ENCODE data around the gene URB2. TPM values are rescaled to one million over a fixed set of nuclear protein-coding genes. Genes with fewer than 3 reads are reported as not detected.

The URB2 gene
- total and polyA plus RNA-seq, 10 of the 15 experiments (the other 5 are each of a cell fraction or from before 2014, with no cell fraction given): 2.7 to 24.0 (median 16.9) TPM

DNA sequence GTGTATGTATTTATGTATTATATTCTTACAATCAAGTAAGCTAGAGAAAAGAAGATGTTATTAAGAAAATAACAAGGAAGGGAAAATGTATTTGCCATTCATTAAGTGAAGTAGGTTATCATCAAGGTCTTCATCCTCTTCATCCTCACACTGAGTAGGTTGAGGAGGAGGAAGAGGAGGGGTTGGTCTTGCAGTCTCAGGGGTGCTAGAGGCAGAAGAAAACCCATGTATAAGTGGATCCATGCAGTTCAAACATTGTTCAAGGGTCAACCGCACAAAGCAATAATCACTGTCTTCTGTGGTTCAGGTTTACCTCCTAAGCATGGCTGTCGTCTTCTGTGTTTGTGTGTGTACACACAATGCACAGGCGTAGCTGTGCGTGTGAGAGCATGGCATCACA is 16.9 kb downstream of the URB2 start:
- TF ChIP-seq SP1 (IDR thresholded peaks at IDR 0.05; ENCODE audit: low read depth, low read length) (no peak), CBFB (IDR thresholded peaks at IDR 0.05; ENCODE audit: low read depth) (no peak), RFX5 (IDR thresholded peaks at IDR 0.05; ENCODE audit: low read depth, low read length) (no peak)
- TF ChIP-seq, protein P1, sequence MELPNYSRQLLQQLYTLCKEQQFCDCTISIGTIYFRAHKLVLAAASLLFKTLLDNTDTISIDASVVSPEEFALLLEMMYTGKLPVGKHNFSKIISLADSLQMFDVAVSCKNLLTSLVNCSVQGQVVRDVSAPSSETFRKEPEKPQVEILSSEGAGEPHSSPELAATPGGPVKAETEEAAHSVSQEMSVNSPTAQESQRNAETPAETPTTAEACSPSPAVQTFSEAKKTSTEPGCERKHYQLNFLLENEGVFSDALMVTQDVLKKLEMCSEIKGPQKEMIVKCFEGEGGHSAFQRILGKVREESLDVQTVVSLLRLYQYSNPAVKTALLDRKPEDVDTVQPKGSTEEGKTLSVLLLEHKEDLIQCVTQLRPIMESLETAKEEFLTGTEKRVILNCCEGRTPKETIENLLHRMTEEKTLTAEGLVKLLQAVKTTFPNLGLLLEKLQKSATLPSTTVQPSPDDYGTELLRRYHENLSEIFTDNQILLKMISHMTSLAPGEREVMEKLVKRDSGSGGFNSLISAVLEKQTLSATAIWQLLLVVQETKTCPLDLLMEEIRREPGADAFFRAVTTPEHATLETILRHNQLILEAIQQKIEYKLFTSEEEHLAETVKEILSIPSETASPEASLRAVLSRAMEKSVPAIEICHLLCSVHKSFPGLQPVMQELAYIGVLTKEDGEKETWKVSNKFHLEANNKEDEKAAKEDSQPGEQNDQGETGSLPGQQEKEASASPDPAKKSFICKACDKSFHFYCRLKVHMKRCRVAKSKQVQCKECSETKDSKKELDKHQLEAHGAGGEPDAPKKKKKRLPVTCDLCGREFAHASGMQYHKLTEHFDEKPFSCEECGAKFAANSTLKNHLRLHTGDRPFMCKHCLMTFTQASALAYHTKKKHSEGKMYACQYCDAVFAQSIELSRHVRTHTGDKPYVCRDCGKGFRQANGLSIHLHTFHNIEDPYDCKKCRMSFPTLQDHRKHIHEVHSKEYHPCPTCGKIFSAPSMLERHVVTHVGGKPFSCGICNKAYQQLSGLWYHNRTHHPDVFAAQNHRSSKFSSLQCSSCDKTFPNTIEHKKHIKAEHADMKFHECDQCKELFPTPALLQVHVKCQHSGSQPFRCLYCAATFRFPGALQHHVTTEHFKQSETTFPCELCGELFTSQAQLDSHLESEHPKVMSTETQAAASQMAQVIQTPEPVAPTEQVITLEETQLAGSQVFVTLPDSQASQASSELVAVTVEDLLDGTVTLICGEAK (IDR thresholded peaks at IDR 0.05; ENCODE audit: borderline replicate concordance): no peak
- ChIA-PET SMC1A (ENCODE audit: uncharacterized antibody, unreplicated experiment) (no interaction called here), RAD21 (ENCODE audit: unreplicated experiment) (no interaction called here), POLR2A (no interaction called here), CTCF (no interaction called here)
- H3K79me2 ChIP-seq (ENCODE audit: control insufficient read depth, insufficient read depth, low read length): peaks cover 8% of the 10 kb centered on the region
- no TSS peak for BruUV-seq (replicated peaks)
- no peak overlapping the region for H3K4me2 ChIP-seq (ENCODE audit: control insufficient read depth, insufficient read depth)
- DNase-seq (ENCODE audit: low read depth, low spot score) (no peak), FAIRE-seq (no peak), ATAC-seq (no peak)
- no peak overlapping the region for H3K27ac ChIP-seq (ENCODE audit: control insufficient read depth, insufficient read depth)
- peaks cover 18 to 47% of the 10 kb centered on the region in 2 experiments for H3K36me3 ChIP-seq (ENCODE audit: control insufficient read depth in 2 of 2, insufficient read depth in 2 of 2, low read length in 1 of 2)
- 100% methylated on average over 4 of the region's 4 CpGs for WGBS (ENCODE audit: insufficient coverage, insufficient replicate concordance, low lambda C conversion rate, missing lambda C conversion rate)
- H4K20me1 ChIP-seq (ENCODE audit: control insufficient read depth, insufficient read depth): no peaks in the 10 kb centered on the region; the same call in none of the 2 replicates
- no peak overlapping the region for H2AFZ ChIP-seq (ENCODE audit: control insufficient read depth, low read depth, low read length)
- no peak overlapping the region for H3K4me3 ChIP-seq
- in situ Hi-C loops (cut with MboI): no loop called here
- peaks cover 7% of the 10 kb centered on the region for H3K4me1 ChIP-seq (ENCODE audit: control insufficient read depth, insufficient read depth, low read length)
- H3K9me3 ChIP-seq (replicated peaks; ENCODE audit: control insufficient read depth, insufficient read depth, low read length): no peaks in the 10 kb centered on the region
- intact Hi-C loops (cut with micrococcal nuclease; ENCODE audit: unreplicated experiment): no loop called here
- no peak overlapping the region for H3K9ac ChIP-seq (ENCODE audit: control insufficient read depth, insufficient read depth, low read length)
- no peaks in the 10 kb centered on the region for H3K27me3 ChIP-seq (replicated peaks in 1 of 2; ENCODE audit: control insufficient read depth in 2 of 2, insufficient read depth in 2 of 2, low read length in 1 of 2)

All from GM12878 (cell line).